Activated CD8-positive, alpha-beta memory T cell treated with anti-CD3 and anti-CD28 coated beads for 36 hours (primary cell): ENCODE results near the gene PDZD2. TPM values are rescaled to one million over a fixed set of nuclear protein-coding genes. Genes with fewer than 3 reads are reported as not detected.
"Not testable (repeated sequence)": the region's sequence is repeated elsewhere in the genome, so short reads cannot be mapped to it uniquely, and the experiment has no call there.

Source experiments
- CTCF ChIA-PET: fragments of 350-600 bp; sonication (Branson Sonifier 250); formaldehyde crosslinking; loops from one replicate; lab custom pipeline; 2021; ENCODE audit warnings: antibody characterized with exemption; lab: Charles Lee
- POLR2A ChIA-PET: fragments of 350-600 bp; sonication (Branson Sonifier 250); formaldehyde crosslinking; loops from one replicate; lab custom pipeline; 2021; ENCODE audit warnings: antibody characterized with exemption; lab: Charles Lee
- total RNA-seq, 2 experiments: library from RNA; stranded (reverse); gene quantifications; one replicate each; pipeline ENCODE4 v1.2.3, GENCODE V29; 2021

PDZD2 gene
- total RNA-seq = under 1 TPM in 1 of 2 experiments, not detected in 1; 0.63 TPM

- ChIA-PET CTCF (interaction anchor here (1.1 to 1.4 kb wide), 2 partner anchors 12 to 88 kb away, joined by 3 read pairs; no protein-coding TSS in a partner anchor), POLR2A (no interaction called here)
Observed at GRCh38 chr5:31638748-31639418, at the start of gene PDZD2. Gene PDZD2, plus strand, starts transcription at chr5:31639131.

GRCh38 chr5:31593665-31594064 lies 45.3 kb upstream of the PDZD2 start:
- POLR2A ChIA-PET = no interaction called here
- CTCF ChIA-PET = no interaction called here

- CTCF ChIA-PET = no interaction called here
- POLR2A ChIA-PET = no interaction called here
Observed at GRCh38 chr5:31596354-31596753, 42.6 kb upstream of the PDZD2 start.

- ChIA-PET CTCF (interaction anchor here (0.7 kb wide), 1 partner anchor 476 kb away, joined by 3 read pairs; no protein-coding TSS in a partner anchor), POLR2A (no interaction called here)
Observed at GRCh38 chr5:31598640-31599611, 40.0 kb upstream of the PDZD2 start.

GRCh38 chr5:31602305-31602704 lies 36.6 kb upstream of the PDZD2 start:
- CTCF ChIA-PET, POLR2A ChIA-PET: not testable (repeated sequence)

- ChIA-PET POLR2A (no interaction called here), CTCF (no interaction called here)
Observed at GRCh38 chr5:31604240-31604639, 34.7 kb upstream of the PDZD2 start.

- ChIA-PET CTCF (no interaction called here), POLR2A (no interaction called here)
Observed at GRCh38 chr5:31604644-31605043, 34.3 kb upstream of the PDZD2 start.

GRCh38 chr5:31605920-31606319 lies 33.0 kb upstream of the PDZD2 start:
- POLR2A ChIA-PET = no interaction called here
- CTCF ChIA-PET = no interaction called here

GRCh38 chr5:31607546-31607945 lies 31.4 kb upstream of the PDZD2 start:
- ChIA-PET CTCF (no interaction called here), POLR2A (interaction anchor here (0.5 kb wide), 1 partner anchor 77 kb away, joined by 3 read pairs; no protein-coding TSS in a partner anchor)

GRCh38 chr5:31611002-31611401 lies 27.9 kb upstream of the PDZD2 start:
- CTCF ChIA-PET = no interaction called here
- POLR2A ChIA-PET = no interaction called here

- POLR2A ChIA-PET = no interaction called here
- CTCF ChIA-PET = no interaction called here
Observed at GRCh38 chr5:31613651-31614050, 25.3 kb upstream of the PDZD2 start.

GRCh38 chr5:31614151-31615020 lies 24.5 kb upstream of the PDZD2 start:
- ChIA-PET CTCF (no interaction called here), POLR2A (no interaction called here)

- ChIA-PET POLR2A (no interaction called here), CTCF (no interaction called here)
Observed at GRCh38 chr5:31617867-31618266, 21.1 kb upstream of the PDZD2 start.

GRCh38 chr5:31620026-31620425 lies 18.9 kb upstream of the PDZD2 start:
- POLR2A ChIA-PET = no interaction called here
- CTCF ChIA-PET = no interaction called here

- CTCF ChIA-PET = no interaction called here
- POLR2A ChIA-PET = no interaction called here
Observed at GRCh38 chr5:31623249-31623648, 15.7 kb upstream of the PDZD2 start.

- CTCF ChIA-PET = interaction anchor here (0.6 kb wide), 1 partner anchor 123 kb away, joined by 6 read pairs; no protein-coding TSS in a partner anchor
- POLR2A ChIA-PET = interaction anchor here (0.7 kb wide), 1 partner anchor 128 kb away, joined by 8 read pairs; no protein-coding TSS in a partner anchor
Observed at GRCh38 chr5:31625394-31625793, 13.5 kb upstream of the PDZD2 start.

GRCh38 chr5:31626156-31626555 lies 12.8 kb upstream of the PDZD2 start:
- CTCF ChIA-PET = no interaction called here
- POLR2A ChIA-PET = no interaction called here

GRCh38 chr5:31626604-31627234 lies 12.2 kb upstream of the PDZD2 start:
- POLR2A ChIA-PET = no interaction called here
- CTCF ChIA-PET = interaction anchor here (1.0 kb wide), 1 partner anchor 11 kb away, joined by 3 read pairs; no protein-coding TSS in a partner anchor

GRCh38 chr5:31630931-31631330 lies 8.0 kb upstream of the PDZD2 start:
- ChIA-PET CTCF (no interaction called here), POLR2A (no interaction called here)
